OCI-LY7 (cell line): ENCODE data around the gene KDM3B. TPM values are rescaled to one million over a fixed set of nuclear protein-coding genes. Genes with fewer than 3 reads are reported as not detected.

ENCODE experiments used
- BruUV-seq: library from RNA; stranded (reverse); fragments of 400-500 nt; replicated peaks from 2 replicates; lab custom pipeline; 2021; lab: Mats Ljungman, UMichigan
- CTCF ChIA-PET: fragments of 300-600 bp; sonication (Branson Sonifier 250); formaldehyde crosslinking; loops from one replicate; lab custom pipeline; 2022; ENCODE audit warnings: antibody characterized with exemption; ENCODE audit not compliant: unreplicated experiment; lab: Charles Lee
- POLR2A ChIA-PET: fragments of 300-600 bp; sonication (Branson Sonifier 250); formaldehyde crosslinking; loops from one replicate; lab custom pipeline; 2022; ENCODE audit warnings: antibody characterized with exemption; lab: Charles Lee
- DNase-seq: peaks from one replicate; pipeline ENCODE4 v3.0.0-alpha.2; 2015; ENCODE audit warnings: low spot score
- H2AFZ ChIP-seq: fragments of 200-600 bp; sonication (generic), shearing (Covaris generic); 2 replicates; pipeline ENCODE4 v1.6.1; 2014; ENCODE audit warnings: mild to moderate bottlenecking, antibody characterized with exemption, low read length, moderate library complexity
- H3K27ac ChIP-seq: fragments of 200-600 bp; sonication (generic); 2 replicates; pipeline ENCODE4 v1.5.1; 2014; ENCODE audit warnings: mixed run types, low read depth, mild to moderate bottlenecking, moderate library complexity, low read length, inconsistent platforms; ENCODE audit not compliant: poor library complexity, severe bottlenecking
- H3K36me3 ChIP-seq: fragments of 200-600 bp; sonication (generic); 2 replicates; pipeline ENCODE4 v1.6.1; 2014; ENCODE audit warnings: mild to moderate bottlenecking, antibody characterized with exemption, low read length, moderate library complexity, mixed read lengths; ENCODE audit not compliant: insufficient read depth
- H3K4me1 ChIP-seq: fragments of 200-600 bp; sonication (generic); 2 replicates; pipeline ENCODE4 v1.5.1; 2014; ENCODE audit warnings: mild to moderate bottlenecking, low read length; ENCODE audit not compliant: insufficient read depth, poor library complexity, severe bottlenecking
- H3K4me2 ChIP-seq: fragments of 200-600 bp; sonication (generic); 2 replicates; pipeline ENCODE4 v1.6.1; 2014; ENCODE audit warnings: mild to moderate bottlenecking, low read length
- H3K4me3 ChIP-seq: fragments of 200-600 bp; sonication (generic); 2 replicates; pipeline ENCODE4 v1.5.1; 2014; ENCODE audit warnings: mild to moderate bottlenecking, low read depth, low read length; ENCODE audit not compliant: poor library complexity, severe bottlenecking
- H3K79me2 ChIP-seq: fragments of 200-600 bp; sonication (generic); 2 replicates; pipeline ENCODE4 v1.6.1; 2016; ENCODE audit warnings: low read depth, mild to moderate bottlenecking, low read length, moderate library complexity, mixed read lengths; ENCODE audit not compliant: insufficient read depth
- H3K9me2 ChIP-seq: fragments of 200-600 bp; sonication (generic); 2 replicates; pipeline ENCODE4 v1.6.1; 2016; ENCODE audit warnings: mild to moderate bottlenecking, low read length, mixed read lengths; ENCODE audit not compliant: insufficient read depth
- H3K9me3 ChIP-seq: fragments of 200-600 bp; sonication (generic); 2 replicates; pipeline ENCODE4 v1.6.1; 2014; ENCODE audit warnings: mild to moderate bottlenecking, mixed run types, low read length, mixed read lengths
- H4K20me1 ChIP-seq: fragments of 200-600 bp; sonication (generic); 2 replicates; pipeline ENCODE4 v1.6.1; 2014; ENCODE audit warnings: mild to moderate bottlenecking, antibody characterized with exemption, low read length, moderate library complexity, mixed read lengths; ENCODE audit not compliant: insufficient read depth
- EZH2phosphoT487 ChIP-seq: fragments of 200-600 bp; sonication (generic); IDR thresholded peaks from 2 replicates; pipeline ENCODE4 v1.6.1; 2018; ENCODE audit warnings: low read depth, borderline replicate concordance, mild to moderate bottlenecking, mixed run types, antibody characterized with exemption, low read length, moderate library complexity, mixed read lengths
- intact Hi-C: fragments of 100-400 bp; cut with micrococcal nuclease; formaldehyde crosslinking; loops from one replicate; pipeline ENCODE4 v1.10.0; 2022; ENCODE audit not compliant: unreplicated experiment
- total RNA-seq, 2 experiments: library from RNA; depleted of rRNA in 1 of 2; stranded (reverse); fragments of >200 nt in 1 of 2; shearing (Covaris generic) in 1 of 2; gene quantifications; 2 replicates each; pipeline ENCODE4 v1.2.3, GENCODE V29; 2014 to 2022
- TF ChIP-seq, protein P1 (sequence below): fragments of 200-600 bp; sonication (generic); conservative IDR thresholded peaks from 2 replicates; pipeline ENCODE4 v1.5.1; 2014; ENCODE audit warnings: mild to moderate bottlenecking, antibody characterized with exemption, low read length, moderate library complexity, mixed read lengths

KDM3B gene
- total RNA-seq, 2 experiments from 2014 or later = 51.1 to 64.8 TPM

DNA sequence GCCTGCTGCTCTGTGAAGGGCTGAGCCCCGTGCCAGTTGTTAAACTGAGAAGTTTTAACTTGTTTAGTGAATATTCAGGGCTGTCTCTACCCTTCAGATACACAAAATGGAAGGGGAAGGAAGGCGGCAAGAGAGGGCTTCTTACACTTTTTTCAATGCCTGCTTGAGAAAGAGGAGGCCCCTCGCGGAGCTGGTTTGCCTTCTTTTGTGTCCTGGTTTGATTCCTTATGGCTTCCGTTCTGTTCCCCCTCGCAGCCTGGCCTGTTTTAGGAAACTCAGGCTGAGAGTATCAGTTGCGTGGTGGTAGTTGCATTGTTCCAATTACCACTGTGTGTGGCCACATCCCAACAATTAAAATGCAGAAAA, 13.4 kb upstream of the KDM3B start:
- Histone ChIP-seq H3K36me3 (peaks cover 32% of the 10 kb centered on the region), H3K9me2 (no peaks in the 10 kb centered on the region), H3K9me3 (no peaks in the 10 kb centered on the region), H3K79me2 (peaks cover 34% of the 10 kb centered on the region; the same call in 1 of the 2 replicates), H3K27ac (peak overlapping the region; percentile 67), H2AFZ (no peak overlapping the region), H4K20me1 (peaks cover 16% of the 10 kb centered on the region; the same call in 1 of the 2 replicates), H3K4me2 (peak overlapping the region; percentile 99), H3K4me1 (peaks cover 26% of the 10 kb centered on the region), H3K4me3 (peak overlapping the region; percentile 89)
- POLR2A ChIA-PET = interaction anchor here (0.9 to 6.1 kb wide), 4 partner anchors 8 to 145 kb away, joined by 3 to 102 read pairs (median 8); partner anchors contain the start of genes CDC23, CDC25C and KDM3B
- peak; percentile 41 for DNase-seq
- intact Hi-C loops = loop anchor here (1.0 to 5.0 kb wide), 3 partner anchors 13 to 203 kb away; partner anchors contain the start of genes BRD8, ETF1, KDM3B and KIF20A
- TSS peak; percentile 64 for BruUV-seq
- CTCF ChIA-PET = interaction anchor here (3.6 kb wide), 1 partner anchor 14 kb away, joined by 34 read pairs; the partner anchor contains the start of gene KDM3B
- no peak for TF ChIP-seq EZH2phosphoT487
- TF ChIP-seq, protein P1, sequence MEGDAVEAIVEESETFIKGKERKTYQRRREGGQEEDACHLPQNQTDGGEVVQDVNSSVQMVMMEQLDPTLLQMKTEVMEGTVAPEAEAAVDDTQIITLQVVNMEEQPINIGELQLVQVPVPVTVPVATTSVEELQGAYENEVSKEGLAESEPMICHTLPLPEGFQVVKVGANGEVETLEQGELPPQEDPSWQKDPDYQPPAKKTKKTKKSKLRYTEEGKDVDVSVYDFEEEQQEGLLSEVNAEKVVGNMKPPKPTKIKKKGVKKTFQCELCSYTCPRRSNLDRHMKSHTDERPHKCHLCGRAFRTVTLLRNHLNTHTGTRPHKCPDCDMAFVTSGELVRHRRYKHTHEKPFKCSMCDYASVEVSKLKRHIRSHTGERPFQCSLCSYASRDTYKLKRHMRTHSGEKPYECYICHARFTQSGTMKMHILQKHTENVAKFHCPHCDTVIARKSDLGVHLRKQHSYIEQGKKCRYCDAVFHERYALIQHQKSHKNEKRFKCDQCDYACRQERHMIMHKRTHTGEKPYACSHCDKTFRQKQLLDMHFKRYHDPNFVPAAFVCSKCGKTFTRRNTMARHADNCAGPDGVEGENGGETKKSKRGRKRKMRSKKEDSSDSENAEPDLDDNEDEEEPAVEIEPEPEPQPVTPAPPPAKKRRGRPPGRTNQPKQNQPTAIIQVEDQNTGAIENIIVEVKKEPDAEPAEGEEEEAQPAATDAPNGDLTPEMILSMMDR = no peak

DNA sequence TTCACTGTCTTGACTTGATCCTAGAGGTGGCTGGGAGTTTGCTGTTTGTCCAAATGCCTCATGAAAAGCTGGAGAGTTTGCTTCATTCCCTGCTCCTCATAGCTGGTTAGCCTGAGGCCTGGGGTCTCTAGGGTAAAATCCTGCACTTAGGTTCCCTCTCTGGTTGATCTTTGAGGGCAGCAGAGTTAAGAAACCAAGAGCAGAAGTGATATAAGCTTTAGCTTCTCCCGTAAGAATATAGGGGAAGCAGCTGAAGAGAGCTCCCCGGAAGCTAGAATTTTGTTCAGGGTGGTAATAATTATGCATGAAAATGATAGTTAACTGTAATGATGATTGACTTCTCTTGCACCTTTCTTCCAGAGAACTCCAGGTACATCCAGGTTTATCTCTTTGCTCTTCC, 13.0 kb upstream of the KDM3B start:
- Histone ChIP-seq H3K9me2 (no peaks in the 10 kb centered on the region), H3K79me2 (peaks cover 34% of the 10 kb centered on the region; the same call in 1 of the 2 replicates), H3K4me1 (peaks cover 26% of the 10 kb centered on the region), H3K36me3 (peaks cover 36% of the 10 kb centered on the region), H3K4me2 (peak overlapping the region; percentile 99), H3K27ac (peak overlapping the region; percentile 67), H3K4me3 (peak overlapping the region; percentile 89), H2AFZ (no peak overlapping the region), H4K20me1 (peaks cover 16% of the 10 kb centered on the region; the same call in 1 of the 2 replicates), H3K9me3 (no peaks in the 10 kb centered on the region)
- TF ChIP-seq, protein P1 = no peak
- no peak for TF ChIP-seq EZH2phosphoT487
- DNase-seq = peak; percentile 49
- no TSS peak for BruUV-seq
- intact Hi-C loops = loop anchor here (1.0 to 5.0 kb wide), 3 partner anchors 13 to 203 kb away; partner anchors contain the start of genes BRD8, ETF1, KDM3B and KIF20A
- ChIA-PET CTCF (interaction anchor here (3.6 kb wide), 1 partner anchor 14 kb away, joined by 34 read pairs; the partner anchor contains the start of gene KDM3B), POLR2A (interaction anchor here (0.9 to 6.1 kb wide), 4 partner anchors 8 to 145 kb away, joined by 3 to 102 read pairs (median 8); partner anchors contain the start of genes CDC23, CDC25C and KDM3B)

DNA sequence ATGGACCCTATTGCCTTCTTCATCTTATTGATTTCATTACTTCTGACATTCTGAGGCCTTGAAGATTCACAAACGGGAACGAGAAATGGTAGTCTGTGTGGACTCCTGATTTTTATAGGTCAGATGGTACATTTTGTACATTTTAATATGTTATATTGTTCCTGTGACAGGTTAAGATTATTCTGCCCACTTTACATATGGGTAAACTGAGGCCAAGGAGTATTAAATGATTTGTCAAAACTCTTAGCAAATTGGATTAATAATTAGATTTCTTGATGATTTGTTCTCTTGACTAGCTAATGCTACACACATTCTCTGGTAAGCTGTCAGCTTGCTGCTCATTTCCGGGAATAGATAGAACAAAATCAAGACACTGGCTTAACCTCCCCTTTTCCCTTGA, 12.5 kb upstream of the KDM3B start:
- Histone ChIP-seq H4K20me1 (peaks cover 16% of the 10 kb centered on the region; the same call in 1 of the 2 replicates), H3K9me2 (no peaks in the 10 kb centered on the region), H3K4me1 (peaks cover 26% of the 10 kb centered on the region), H3K4me2 (peak overlapping the region; percentile 99), H3K9me3 (no peaks in the 10 kb centered on the region), H3K36me3 (peaks cover 41% of the 10 kb centered on the region), H3K4me3 (peak overlapping the region; percentile 89), H3K79me2 (peaks cover 34% of the 10 kb centered on the region; the same call in 1 of the 2 replicates), H3K27ac (peak overlapping the region; percentile 67), H2AFZ (no peak overlapping the region)
- no TSS peak for BruUV-seq
- TF ChIP-seq EZH2phosphoT487 = no peak
- TF ChIP-seq, protein P1 = no peak
- no peak for DNase-seq
- CTCF ChIA-PET = interaction anchor here (3.6 kb wide), 1 partner anchor 13 kb away, joined by 34 read pairs; the partner anchor contains the start of gene KDM3B
- intact Hi-C loops = no loop called here
- POLR2A ChIA-PET = interaction anchor here (0.9 to 6.1 kb wide), 4 partner anchors 9 to 146 kb away, joined by 3 to 102 read pairs (median 8); partner anchors contain the start of genes CDC23, CDC25C and KDM3B
